ENCODE measurements around the gene FAM13C.

DNA sequence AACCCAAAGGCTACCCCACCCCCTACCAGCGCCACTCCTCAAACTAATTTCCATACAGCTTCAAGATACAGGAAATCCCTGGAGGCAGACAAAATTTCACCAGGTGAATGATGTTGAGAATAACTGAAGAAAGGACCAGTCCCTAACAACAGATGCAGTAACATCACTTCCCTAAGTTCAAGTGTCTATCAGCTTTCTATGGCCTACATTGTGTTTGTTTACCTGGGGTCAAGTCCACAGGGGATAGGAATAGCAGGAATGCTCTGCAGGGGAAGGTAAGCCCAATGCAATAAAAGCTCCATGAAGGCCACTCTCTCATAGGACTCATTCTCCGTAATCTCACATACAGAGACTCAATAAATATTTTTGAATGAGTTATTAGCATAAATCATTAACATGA is 26.9 kb downstream of the FAM13C start:
- TF ChIP-seq, protein P1, sequence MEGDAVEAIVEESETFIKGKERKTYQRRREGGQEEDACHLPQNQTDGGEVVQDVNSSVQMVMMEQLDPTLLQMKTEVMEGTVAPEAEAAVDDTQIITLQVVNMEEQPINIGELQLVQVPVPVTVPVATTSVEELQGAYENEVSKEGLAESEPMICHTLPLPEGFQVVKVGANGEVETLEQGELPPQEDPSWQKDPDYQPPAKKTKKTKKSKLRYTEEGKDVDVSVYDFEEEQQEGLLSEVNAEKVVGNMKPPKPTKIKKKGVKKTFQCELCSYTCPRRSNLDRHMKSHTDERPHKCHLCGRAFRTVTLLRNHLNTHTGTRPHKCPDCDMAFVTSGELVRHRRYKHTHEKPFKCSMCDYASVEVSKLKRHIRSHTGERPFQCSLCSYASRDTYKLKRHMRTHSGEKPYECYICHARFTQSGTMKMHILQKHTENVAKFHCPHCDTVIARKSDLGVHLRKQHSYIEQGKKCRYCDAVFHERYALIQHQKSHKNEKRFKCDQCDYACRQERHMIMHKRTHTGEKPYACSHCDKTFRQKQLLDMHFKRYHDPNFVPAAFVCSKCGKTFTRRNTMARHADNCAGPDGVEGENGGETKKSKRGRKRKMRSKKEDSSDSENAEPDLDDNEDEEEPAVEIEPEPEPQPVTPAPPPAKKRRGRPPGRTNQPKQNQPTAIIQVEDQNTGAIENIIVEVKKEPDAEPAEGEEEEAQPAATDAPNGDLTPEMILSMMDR (IDR thresholded peaks at IDR 0.05 in 4 of 5, conservative IDR thresholded peaks at IDR 0.05 in 1 of 5) = no peak
- no peak for TF ChIP-seq POLR2A (IDR thresholded peaks at IDR 0.05)
